Measurements from ENCODE around the gene DYNC1I1.
A peak's percentile ranks its signal among the peaks of the same experiment; 100 is the strongest.

The DYNC1I1 gene

DNA sequence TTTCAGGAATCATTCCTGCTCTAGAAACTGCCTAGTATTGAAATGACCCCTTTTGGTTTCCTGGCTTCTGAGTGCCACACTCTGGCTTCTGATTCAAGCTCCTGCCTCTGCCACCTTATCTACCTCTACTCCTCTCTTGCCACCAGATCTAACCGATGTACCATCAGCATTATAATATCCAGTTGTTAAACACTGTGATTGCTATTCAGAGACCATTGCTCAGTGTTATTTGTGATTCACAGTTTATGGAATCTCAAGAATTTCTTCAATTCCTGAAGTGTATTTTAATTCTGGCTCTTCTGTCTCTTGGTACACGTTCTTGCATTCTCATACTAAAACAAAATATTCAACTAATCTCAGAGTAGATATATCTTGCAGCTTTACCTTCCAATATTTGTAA is 88.7 kb downstream of the DYNC1I1 start:
- DNase-seq (ENCODE audit: low read depth), result no peak

- no peak for DNase-seq (ENCODE audit: low read depth)
Observed at GRCh38 chr7:95863623-95864022, 91.3 kb downstream of the DYNC1I1 start.

DNA sequence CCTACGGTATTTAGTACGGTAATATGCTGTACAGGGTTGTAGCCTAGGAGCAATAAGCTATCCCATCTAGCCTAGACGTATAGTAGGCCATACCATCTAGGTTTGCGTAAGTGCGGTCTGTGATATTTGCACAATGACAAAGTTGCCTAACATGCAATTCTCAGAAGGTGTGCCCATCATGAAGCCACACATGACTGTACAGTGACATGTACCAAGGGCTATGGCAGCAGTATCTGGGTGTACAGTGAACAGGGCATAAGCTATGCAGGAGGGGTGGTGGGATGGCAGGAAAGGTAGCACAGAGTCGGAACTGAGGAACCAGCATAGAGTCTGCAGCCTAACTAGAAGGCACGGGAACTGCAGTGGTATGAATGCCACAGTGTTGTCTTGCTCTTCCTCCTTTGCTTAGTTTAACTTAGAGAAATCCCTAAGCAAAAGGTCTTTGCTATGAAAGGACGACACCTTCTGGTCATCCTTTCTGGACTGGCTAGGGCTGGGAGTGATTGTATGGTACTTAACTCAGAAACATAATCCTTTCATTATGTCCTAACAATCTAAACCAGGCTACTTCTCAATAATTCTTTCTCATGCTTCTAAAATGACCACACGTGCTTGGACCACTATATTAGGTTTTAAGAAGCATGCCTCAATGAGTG is 93.5 kb downstream of the DYNC1I1 start:
- no peak for DNase-seq (ENCODE audit: low read depth)

GRCh38 chr7:95867309-95867708 is 95.0 kb downstream of the DYNC1I1 start:
- DNase-seq (ENCODE audit: low read depth), result no peak

GRCh38 chr7:95871075-95871848 is 98.9 kb downstream of the DYNC1I1 start:
- peak; percentile 37 for DNase-seq (ENCODE audit: low read depth)

DNA sequence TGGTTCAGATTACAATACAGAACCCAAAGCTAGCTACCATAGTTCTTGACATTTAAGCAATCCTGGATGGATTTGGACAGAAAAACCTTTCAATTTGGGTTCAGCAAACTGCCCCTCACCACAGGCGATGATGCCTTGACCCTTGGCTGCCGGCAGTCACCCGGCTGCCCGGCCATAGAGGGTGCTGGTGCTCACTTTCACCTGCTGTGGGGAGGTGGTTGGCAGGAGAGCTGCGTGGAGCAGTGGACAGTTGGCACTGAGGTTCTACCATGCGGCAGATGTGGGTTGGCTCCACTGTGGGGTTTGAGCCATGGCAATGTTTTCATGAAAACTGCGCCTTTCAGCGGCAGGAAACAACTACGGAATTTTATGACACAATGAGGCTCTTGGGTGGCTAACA is 99.5 kb downstream of the DYNC1I1 start:
- no peak for DNase-seq (ENCODE audit: low read depth)

GRCh38 chr7:95874129-95874528 is 101.8 kb downstream of the DYNC1I1 start:
- no peak for DNase-seq (ENCODE audit: low read depth)

DNA sequence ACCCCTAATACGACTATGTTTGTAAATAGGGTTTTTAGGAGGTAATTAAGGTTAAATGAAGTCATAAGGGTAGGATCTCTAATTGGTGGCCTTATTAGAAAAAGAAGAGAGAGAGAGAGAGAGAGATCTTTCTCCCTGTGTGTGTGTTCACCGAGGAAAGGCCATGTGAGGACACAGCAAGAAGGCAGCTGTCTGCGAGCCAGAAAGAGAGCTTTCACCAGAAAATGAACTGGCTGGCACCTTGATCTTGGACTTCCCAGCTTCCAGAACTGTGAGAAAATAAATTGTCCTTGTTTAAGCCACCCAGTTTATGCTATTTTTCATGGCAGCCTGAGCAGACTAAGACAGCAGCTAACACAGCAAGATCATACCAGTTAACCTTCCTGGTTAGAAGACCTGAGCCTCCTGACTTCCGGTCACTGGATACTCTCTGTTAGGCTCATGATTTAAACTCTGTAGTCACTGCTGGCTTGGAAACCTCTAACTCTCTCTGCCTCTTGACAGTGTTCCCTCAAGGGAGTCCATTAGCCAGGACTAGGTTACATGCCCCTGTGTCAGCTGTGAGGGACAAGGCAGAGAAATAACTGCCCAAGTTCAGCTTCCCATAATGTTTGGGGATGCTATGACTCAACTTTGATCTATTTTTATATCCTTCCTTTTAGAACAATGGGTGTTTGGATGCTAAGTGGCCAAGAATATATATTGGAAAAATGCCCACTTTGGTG is 102.3 kb downstream of the DYNC1I1 start:
- DNase-seq (ENCODE audit: low read depth), result no peak

- no peak for DNase-seq (ENCODE audit: low read depth)
Observed at GRCh38 chr7:95875519-95875918, 103.2 kb downstream of the DYNC1I1 start.

DNA sequence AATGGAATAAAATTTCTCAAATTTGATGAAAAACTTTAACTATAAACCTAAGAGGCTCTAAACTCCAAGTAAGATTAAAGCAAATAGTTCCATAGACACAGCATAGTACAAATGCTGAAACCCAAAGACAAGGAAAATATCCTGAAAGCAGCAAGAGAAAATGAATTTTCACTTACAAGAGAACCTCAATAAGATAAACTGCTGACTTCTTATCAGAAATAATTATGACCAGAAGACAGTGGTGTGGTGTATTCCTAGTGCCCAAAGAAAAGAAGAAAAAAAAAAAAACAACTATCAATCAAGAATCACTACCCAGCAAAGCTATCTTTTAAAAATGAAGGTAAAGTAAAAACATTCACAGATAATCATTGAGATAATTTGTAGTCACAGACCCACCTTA is 106.3 kb downstream of the DYNC1I1 start:
- DNase-seq (ENCODE audit: low read depth), result no peak

DNA sequence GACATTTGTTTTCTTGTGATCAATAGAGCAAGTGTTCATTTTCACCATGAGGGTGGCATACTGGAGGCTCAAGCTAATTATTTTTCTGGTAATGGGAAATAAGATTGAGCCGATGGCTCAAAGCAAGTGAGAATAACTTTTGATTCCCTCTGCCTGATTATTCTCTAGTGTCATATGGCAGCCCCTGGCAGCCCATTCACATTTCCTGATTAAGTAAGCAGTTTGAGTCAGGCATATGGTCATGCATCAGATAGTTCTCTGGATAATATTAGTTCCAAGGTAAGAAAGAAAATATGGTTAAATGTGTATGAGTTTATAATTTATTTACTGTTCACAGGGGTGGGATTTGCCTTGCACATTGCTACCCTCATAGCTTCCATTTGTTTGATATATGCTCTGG is 109.2 kb downstream of the DYNC1I1 start:
- DNase-seq (ENCODE audit: low read depth), result no peak

DNA sequence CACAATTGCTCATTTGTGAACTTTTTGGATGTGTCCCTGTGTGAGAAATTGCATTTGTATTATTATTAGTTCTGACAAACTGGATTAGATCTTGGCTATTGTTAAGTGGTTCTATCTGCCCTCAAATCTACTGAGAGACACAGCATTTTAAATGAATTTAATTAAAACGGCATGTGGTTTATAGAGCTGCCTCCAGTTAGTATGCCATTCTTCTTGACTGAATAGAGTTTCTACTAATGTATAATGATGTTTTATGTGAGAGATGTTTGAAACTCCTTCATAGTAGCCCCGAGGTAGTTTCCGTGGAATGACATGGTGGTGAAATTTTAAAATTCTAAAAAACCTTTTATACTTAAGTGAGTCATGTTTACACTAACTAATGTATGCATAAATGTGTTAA is 110.9 kb downstream of the DYNC1I1 start:
- DNase-seq (ENCODE audit: low read depth), result no peak

DNA sequence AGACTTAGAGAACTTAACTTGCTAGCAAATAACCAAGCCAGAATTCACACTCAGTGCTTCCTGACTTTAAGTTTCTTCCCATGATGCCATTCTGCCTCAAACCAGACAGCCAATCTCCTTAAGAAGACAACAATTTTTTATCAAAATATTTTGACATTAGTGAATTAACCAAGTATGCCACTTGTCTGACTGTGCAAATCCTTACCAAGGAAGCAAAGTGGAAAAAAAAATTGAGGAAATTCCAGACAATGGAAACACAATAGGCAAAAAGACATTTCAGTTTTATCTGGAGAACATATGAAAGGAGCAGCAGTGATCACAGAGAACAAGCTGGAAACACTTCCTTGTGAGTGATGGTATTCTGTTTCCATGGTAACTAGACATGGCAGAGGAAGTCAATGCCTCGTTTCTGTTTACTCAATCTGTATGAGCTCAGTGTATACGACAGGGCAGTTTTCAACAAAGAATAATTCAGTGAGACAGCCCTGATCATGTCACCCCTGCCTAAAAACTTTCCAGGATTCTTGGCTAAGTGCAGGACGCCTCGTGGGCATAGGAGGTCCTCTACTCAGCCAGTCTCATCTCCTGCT is 114.2 kb downstream of the DYNC1I1 start:
- no peak for DNase-seq (ENCODE audit: low read depth)

DNA sequence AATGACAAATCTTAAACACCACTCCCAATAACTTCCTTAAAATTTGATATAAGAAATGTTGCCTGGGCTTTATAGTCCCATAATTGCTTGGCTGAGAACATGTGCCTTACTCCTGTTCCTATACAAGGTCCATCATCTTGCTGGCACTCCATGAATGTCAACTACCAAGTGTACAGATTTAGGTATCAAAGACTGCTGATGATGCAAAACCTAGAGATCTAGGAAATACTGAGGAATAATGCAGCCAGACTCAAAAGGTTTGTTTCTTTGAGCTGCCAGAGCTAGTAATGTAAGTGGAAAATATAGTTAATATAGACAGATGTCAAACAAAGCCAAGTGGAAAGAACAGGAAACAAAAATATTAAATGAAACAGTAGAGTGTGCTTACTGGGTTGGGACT is 121.1 kb downstream of the DYNC1I1 start:
- no peak for DNase-seq (ENCODE audit: low read depth)

- DNase-seq (ENCODE audit: low read depth), result no peak
Observed at GRCh38 chr7:95897557-95898251, 125.3 kb downstream of the DYNC1I1 start.

DNA sequence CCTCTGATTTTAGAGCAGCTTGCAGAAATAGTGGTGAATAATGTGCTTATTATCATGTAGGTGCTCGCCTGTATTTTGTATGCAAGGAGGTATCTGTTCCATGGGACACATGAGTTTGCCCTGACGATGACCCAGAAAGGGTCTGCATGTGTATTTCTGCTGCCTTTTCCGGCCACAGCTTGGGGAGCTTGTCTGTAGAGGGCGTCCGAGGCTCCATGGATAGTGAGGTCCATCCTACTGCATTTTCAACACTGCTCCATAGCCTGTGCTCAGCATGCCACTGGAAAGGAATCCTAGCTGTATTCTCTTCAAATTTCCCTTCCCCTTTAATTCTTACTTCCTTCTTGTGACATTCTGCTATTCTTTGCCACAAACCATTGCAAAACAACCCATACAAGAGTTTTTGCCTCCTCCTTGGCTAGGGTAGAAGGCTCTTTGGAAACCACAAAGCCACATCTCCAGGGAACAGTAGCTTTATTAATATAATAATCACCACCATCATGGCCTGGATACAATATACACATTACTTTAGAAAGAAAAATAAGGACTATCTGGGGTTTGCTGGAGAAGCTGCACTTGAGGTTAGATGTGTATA is 127.7 kb downstream of the DYNC1I1 start:
- peak; percentile 55 for DNase-seq (ENCODE audit: low read depth)

DNA sequence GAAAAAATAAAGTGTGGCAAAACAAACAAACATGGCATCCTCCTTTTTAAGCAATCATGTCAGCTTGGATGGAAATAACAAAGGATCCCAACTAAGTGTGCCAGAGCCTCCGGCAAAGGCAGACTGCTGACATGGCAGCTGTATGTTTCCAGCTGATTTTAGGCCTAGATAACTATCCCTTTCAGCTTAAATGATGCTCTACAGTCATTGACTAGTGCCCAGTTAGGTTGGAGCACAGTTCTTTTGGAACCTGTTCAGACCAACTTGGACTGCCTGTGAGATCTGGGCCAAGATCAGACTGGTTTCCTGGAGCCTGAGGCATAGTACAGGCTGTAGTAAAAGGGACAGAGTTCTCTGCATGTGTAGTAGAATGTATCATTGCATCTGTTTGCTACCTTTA is 128.7 kb downstream of the DYNC1I1 start:
- DNase-seq (ENCODE audit: low read depth), result no peak

DNA sequence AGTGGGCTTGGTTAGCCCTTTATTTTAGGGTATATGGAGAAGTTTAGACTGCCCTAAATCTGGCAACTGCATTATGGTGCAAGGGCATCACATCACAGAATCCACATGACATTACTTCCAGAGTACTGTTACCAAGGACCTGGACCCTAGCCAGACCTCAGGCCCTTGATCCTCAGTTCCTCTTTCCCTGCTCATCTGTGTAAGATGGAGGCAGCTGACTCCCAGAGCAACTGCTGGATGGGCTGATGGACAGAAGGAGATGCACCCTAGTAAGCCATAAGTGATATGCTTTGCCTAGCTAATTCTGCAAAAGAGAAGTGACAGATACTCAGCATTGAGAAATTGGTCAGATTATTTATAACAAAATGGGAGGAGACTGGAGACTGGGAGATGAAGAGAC is 131.7 kb downstream of the DYNC1I1 start:
- DNase-seq (ENCODE audit: low read depth), result no peak

DNA sequence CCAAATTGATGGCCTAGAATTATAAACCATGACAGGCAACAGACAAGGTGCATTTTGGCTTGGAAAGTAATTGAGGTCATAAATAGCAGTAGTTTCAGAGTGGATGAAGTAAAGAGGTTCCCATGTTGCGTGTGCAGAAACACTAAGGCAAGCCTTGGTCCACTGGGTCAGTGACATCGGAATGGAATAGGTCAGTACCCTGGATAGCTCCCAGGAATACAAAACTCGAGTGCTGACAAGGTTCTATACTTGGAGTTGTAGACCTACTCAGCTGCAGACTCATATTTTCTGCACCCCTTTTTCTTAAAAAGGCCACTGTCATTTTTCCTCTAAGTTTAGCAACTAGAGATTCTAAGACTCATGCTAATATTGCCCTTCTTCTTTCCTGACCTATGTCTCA is 132.8 kb downstream of the DYNC1I1 start:
- no peak for DNase-seq (ENCODE audit: low read depth)

DNA sequence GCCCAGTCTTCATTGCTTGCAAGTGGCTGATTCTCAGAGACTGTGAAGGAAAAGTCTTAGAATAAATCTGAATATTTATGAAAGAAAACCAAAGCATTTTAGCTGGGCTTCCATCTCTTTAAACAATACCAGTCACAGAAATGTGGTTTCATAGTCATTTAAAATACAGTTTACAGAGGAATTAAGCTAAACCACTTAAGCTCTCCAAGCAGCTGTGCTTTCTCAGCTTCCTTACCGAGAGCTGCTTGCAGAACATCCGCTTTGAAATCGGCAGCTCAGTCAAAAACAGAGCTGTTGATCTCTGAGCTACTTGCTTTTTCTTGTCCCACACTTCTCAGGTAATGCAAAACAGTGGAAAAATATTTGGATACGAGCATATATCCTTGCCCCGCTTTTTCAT is 134.5 kb downstream of the DYNC1I1 start:
- no peak for DNase-seq (ENCODE audit: low read depth)

- DNase-seq (ENCODE audit: low read depth), result no peak
Observed at GRCh38 chr7:95907337-95907736, 135.0 kb downstream of the DYNC1I1 start.

- no peak for DNase-seq (ENCODE audit: low read depth)
Observed at GRCh38 chr7:95908499-95908898, 136.1 kb downstream of the DYNC1I1 start.
